ENCODE data around the gene ACSL1.

ACSL1 gene

DNA sequence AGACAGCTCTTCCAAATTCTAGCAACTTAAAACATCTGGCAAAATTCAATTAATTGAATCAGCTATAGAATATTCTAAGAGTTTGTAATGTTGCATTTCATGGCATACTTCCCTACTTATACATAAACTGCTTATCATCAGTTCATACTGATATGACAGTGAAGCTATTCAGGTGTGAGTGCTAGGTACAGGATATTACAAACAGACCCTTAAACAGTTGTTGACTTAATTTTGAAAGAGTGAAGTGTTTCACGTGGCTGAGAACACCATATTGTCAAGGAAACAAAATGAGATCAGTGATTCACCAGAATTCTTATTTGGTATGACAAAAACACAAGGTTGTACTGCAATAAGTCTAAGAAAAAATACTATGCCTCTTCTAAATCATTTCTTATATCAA is 119.3 kb downstream of the ACSL1 start:
- TF ChIP-seq, protein P1, sequence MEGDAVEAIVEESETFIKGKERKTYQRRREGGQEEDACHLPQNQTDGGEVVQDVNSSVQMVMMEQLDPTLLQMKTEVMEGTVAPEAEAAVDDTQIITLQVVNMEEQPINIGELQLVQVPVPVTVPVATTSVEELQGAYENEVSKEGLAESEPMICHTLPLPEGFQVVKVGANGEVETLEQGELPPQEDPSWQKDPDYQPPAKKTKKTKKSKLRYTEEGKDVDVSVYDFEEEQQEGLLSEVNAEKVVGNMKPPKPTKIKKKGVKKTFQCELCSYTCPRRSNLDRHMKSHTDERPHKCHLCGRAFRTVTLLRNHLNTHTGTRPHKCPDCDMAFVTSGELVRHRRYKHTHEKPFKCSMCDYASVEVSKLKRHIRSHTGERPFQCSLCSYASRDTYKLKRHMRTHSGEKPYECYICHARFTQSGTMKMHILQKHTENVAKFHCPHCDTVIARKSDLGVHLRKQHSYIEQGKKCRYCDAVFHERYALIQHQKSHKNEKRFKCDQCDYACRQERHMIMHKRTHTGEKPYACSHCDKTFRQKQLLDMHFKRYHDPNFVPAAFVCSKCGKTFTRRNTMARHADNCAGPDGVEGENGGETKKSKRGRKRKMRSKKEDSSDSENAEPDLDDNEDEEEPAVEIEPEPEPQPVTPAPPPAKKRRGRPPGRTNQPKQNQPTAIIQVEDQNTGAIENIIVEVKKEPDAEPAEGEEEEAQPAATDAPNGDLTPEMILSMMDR (IDR thresholded peaks at IDR 0.05; ENCODE audit: low read depth, low read length): no peak
- no peak for DNase-seq (ENCODE audit: low read depth in 2 of 2)
- H3K4me3 ChIP-seq (replicated peaks in 1 of 2; ENCODE audit: low read depth in 2 of 2, low read length in 2 of 2): no peak overlapping the region

DNA sequence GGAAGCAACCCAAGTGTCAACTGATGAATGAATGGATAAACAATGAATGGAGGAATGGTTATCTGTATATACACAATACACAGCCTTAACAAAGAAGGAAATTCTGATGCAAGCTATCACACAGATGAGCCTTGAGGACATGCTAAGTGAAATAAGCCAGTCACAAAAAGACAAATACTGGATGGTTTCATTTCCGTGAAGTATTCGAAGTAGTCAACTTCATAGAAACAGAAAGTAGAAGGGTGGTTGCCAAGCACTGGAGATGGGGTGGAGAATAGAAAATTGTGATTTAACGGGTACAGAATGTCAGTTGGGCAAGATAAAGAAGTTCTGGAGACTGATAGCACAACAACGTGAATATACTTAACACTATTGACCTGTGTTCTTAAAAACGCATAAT is 120.1 kb downstream of the ACSL1 start:
- TF ChIP-seq, protein P1 (IDR thresholded peaks at IDR 0.05; ENCODE audit: low read depth, low read length): no peak
- H3K4me3 ChIP-seq (replicated peaks in 1 of 2; ENCODE audit: low read depth in 2 of 2, low read length in 2 of 2): no peak overlapping the region
- no peak for DNase-seq (ENCODE audit: low read depth in 2 of 2)
